ENCODE measurements around the gene SLCO1B1.
A peak's percentile ranks its signal among the peaks of the same experiment; 100 is the strongest.
"Not testable (repeated sequence)": the region's sequence is repeated elsewhere in the genome, so short reads cannot be mapped to it uniquely, and the experiment has no call there.

SLCO1B1 gene, protein sequence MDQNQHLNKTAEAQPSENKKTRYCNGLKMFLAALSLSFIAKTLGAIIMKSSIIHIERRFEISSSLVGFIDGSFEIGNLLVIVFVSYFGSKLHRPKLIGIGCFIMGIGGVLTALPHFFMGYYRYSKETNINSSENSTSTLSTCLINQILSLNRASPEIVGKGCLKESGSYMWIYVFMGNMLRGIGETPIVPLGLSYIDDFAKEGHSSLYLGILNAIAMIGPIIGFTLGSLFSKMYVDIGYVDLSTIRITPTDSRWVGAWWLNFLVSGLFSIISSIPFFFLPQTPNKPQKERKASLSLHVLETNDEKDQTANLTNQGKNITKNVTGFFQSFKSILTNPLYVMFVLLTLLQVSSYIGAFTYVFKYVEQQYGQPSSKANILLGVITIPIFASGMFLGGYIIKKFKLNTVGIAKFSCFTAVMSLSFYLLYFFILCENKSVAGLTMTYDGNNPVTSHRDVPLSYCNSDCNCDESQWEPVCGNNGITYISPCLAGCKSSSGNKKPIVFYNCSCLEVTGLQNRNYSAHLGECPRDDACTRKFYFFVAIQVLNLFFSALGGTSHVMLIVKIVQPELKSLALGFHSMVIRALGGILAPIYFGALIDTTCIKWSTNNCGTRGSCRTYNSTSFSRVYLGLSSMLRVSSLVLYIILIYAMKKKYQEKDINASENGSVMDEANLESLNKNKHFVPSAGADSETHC

DNA sequence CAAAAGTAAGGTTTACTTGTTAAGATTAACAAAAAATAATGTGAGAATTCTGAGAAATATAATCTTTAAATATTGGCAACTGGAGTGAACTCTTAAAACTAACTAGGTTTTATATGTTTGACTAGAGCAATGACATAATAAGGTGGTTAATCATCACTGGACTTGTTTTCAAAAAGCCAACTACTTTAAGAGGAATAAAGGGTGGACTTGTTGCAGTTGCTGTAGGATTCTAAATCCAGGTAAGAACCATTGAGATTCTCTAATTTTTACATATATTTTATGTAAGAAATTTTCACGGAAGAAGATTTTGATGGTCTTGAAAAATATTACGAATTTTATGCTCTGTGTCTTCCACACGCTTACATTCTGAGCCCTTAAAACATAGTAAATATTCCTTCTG, at the start of gene SLCO1B1:
TSS of gene SLCO1B1 (plus strand) at position 197 of the 400 bp plus-strand sequence. CDS start 10,381 bp downstream, outside the sequence.
- DNase-seq, result no peak
- intact Hi-C loops (cut with DNase I), result no loop called here

DNA sequence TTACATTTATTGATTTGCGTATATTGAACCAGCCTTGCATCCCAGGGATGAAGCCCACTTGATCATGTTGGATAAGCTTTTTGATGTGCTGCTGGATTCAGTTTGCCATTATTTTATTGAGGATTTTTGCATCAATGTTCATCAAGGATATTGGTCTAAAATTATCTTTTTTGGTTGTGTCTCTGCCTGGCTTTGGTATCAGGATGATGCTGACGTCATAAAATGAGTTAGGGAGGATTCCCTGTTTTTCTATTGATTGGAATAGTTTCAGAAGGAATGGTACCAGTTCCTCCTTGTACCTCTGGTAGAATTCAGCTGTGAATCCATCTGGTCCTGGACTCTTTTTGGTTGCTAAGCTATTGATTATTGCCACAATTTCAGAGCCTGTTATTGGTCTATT, 46.2 kb upstream of the SLCO1B1 start:
- DNase-seq; intact Hi-C loops (cut with DNase I): not testable (repeated sequence)

DNA sequence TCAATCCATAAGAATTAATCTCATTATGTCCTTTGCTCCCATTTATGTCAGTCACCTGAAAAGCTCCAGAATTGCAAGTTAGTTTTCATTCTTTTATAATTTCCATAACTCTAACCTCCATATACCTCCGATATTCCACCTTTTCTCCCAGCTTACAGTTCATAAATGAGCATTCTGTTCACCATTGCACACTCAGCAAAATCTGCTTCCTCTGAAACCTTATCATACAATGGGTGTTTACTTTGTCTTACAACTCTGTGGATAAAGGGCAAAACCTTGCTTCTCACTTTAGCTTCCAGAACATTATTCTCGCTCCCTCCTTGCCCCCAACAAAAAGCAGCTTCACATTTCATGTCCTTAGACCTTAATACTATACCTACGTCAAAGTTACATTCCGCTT, 19.3 kb upstream of the SLCO1B1 start:
- intact Hi-C loops (cut with DNase I), result no loop called here
- DNase-seq, result no peak

DNA sequence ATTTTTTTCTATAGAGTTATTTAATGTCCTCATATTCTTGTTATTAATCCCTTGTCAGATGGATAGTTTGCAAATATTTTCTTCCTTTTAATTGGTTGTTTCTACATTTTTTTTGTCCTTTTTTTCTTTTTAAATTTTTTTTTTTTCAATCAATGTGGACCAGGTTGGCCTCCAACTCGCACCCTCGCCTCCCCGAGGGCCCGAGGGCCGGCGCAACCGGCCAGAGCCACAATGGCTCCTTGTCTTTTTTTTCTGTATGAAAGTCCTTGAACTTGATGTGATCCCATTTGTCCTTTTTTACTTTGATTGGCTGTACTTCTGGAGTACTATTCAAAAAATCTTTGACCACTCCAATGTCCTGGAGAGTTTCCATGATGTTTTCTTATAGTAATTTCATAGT, 17.7 kb upstream of the SLCO1B1 start:
- no peak for DNase-seq
- intact Hi-C loops (cut with DNase I), result no loop called here

DNA sequence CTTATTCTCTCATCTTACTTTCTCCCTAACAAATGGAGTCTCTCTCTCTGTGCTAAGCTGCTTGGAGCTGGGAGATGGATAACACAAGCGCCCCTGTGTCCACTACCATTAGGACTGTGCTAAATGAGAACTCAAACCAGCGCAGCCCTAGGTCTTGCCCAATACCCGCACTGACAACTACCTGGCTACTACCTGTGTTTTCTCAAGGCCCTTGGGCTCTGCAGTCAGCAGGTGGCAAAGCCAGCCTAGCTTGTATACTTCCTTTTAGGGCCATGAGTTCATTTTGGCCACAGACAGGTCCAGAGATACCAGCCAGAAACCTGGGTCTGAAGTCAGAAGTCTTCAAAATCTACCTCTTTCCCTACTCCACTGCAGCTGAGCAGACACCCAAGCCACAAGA, 13.0 kb upstream of the SLCO1B1 start:
- DNase-seq, result no peak
- intact Hi-C loops (cut with DNase I), result no loop called here

DNA sequence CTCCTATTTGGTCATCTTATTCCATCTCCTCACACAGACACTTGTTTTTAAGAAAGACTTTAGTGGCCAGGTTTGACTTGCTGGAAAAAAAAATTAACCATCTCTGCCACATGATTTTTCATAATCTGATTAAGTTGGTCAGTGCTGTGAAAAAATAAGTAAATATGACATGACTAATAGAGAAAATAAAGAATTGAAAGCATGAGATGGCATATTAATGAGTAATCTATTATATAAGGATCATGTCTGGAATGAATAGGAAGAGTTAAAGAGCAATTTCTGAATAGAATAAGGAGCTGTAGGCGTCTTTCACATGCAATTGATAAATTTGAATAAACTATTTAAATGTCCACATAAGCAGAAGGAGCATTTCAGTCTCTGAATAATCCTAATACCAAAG, 12.2 kb upstream of the SLCO1B1 start:
- intact Hi-C loops (cut with DNase I), result no loop called here
- no peak for DNase-seq

DNA sequence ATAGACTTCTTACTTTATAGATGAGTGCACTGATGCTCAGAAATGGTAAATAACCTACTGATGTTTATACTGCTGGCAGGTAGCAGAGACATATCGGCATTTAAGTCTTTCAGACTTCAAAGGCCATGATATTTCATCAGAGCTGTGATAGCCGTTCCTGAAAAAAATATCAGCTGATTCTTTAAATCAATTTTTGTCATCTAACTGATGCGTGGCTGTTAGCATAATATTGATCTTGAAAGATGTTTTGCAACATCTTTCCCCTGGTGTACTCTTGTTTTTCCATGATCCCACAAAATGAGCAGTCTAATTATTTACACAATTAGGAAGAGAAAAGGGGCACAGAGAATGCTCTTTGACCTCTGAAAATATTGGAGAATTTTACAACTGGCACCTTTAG, 1.6 kb upstream of the SLCO1B1 start:
- intact Hi-C loops (cut with DNase I), result no loop called here
- no peak for DNase-seq

DNA sequence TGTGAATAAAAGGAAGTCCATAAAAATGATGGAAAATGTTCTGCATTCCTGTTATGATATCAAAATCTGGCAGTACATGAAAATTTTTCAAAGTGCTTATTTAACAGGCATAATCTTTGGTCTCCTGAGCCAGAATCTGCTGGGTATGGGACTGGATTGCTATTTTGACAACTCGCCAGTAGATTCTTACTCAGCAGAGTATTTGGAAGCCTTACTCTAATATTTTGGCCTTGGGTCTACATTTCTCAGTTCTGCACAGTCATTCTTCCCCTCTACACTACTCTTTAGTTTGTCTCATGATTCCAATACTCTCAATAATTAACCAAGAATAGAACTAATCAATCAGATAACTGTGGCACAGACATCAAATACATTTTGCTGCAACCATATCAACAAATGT, 1.1 kb upstream of the SLCO1B1 start:
- DNase-seq, result no peak
- intact Hi-C loops (cut with DNase I), result no loop called here

DNA sequence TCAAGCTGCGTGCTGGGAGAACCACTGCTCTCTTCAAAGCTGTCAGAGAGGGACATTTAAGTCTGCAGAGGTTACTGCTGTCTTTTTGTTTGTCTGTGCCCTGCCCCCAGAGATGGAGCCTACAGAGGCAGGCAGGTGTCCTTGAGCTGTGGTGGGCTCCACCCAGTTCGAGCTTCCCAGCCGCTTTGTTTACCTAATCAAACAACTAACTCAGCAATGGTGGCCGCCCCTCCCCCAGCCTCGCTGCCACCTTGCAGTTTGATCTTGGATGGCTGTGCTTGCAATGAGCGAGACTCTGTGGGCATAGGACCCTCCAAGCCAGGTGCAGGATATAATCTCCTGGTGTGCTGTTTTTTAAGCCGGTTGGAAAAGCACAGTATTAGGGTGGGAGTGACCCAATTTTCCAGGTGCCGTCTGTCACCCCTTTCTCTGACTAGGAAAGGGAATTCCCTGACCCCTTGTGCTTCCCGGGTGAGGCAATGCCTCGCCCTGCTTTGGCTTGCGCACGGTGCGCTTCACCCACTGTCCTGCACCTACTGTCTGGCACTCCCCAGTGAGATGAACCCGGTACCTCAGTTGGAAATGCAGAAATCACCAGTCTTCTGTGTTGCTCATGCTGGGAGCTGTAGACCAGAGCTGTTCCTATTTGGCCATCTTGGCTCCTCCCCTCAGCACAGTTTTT, 6.5 kb downstream of the SLCO1B1 start:
- intact Hi-C loops (cut with DNase I); DNase-seq: not testable (repeated sequence)

DNA sequence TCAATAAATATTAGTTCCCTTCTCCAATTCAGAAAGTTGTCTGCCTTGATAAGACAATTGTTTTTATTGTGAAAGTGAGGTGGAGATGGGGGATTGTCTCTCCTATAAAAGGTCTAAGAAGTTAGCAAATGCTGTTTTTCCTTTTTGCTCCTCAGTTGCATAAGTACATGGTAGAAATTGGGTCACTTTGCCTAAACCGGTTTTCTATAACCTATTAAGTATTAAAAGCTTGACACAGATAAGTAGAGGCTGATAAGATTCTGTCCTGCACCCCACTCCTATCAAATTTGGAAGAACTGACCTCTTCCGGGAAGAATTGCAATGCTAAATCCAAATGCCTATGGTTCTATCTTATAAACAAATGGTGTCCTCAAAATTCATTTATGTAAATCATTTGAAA, 7.0 kb downstream of the SLCO1B1 start:
- intact Hi-C loops (cut with DNase I), result no loop called here
- DNase-seq, result no peak

DNA sequence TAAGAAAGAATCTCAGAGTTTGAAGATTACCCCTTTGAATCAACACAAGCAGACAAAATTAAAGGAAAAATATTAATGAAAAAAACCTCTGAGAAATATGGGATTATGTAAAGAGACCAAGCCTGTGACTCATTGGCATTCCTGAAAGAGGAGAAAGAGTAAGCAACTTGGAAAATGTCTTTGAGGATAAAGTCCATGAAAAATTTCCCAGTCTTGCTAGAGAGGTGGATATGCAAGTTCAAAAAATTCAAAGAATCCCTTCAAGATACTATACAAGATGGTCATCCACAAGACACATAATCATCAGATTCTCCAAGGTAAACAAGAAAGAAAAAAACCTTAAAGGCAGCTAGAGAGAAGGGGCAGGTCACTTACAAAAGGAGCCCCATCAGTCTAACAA, 13.3 kb downstream of the SLCO1B1 start:
- DNase-seq, result no peak
- intact Hi-C loops (cut with DNase I), result no loop called here

DNA sequence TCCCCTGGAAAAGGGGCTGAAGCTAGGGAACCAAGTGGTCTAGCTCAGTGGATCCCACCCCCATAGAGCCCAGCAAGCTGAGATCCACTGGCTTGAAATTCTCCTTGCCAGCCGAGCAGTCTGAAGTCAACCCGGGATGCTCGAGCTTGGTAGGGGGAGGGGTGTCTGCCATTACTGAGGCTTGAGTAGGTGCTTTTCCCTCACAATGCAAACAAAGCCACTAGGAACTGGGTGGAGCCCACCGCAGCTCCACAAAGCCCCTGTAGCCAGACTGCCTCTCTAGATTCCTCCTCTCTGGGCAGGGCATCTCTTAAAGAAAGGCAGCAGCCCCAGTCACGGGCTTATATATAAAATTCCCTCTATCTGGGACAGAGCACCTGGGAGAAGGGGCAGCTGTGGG, 18.9 kb downstream of the SLCO1B1 start:
- intact Hi-C loops (cut with DNase I); DNase-seq: not testable (repeated sequence)

DNA sequence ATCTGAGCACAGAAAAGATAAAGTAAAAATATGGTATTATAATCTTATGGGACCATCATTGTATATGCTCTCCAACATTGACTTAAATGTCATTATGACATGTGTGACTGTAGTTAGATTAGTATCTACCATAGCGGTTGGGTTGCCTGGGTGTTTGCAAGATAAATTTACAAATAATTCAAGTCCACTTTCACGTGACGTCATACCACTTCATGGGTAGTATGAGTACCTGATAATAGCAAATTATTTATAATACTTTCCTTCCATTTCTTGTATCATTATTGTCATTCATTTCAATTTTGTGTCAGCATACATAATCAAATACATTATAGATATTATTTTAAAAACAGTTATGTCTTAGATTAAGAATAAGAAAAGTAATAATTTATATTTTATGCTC, 20.2 kb downstream of the SLCO1B1 start:
- intact Hi-C loops (cut with DNase I), result no loop called here

DNA sequence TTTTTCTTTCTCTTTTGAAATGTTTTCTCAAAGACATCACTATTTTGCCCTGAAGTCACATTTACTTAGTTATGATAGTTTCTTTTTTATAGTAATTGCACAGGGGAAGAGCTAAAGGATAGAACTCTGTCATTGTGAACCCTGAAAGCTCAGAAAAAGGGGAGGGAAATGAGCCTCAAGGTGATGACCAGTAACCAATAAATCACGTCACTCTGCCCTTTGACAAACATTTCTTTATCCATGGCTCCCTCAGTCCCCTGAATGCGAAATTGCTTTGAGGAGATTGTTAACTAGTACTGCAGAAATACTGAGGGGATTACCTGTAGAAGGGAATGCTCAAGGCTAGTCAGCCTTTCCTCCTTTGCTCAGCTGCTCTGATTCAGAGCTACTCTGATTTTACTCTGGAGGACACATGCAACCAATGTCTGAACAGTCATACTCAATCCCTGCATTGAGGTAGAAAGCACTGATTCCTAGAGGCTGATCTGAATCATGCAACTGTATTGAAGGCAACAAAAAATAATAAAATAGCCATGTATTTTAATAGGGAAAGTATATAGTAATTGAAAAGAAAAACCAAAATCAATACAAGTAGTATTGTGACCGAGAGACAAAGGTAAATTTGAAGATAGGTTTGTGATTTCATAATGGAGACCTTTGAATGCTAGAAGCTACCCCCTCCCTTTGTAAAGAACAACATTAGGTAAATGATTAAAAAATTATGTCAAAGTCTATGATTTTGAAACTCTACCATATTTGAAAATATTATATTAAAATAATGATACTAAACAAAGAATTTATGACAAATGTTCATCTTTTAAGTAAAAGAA, 24.7 kb downstream of the SLCO1B1 start:
- no peak for DNase-seq
- intact Hi-C loops (cut with DNase I), result no loop called here

More for the DNA sequence above, 20.2 kb downstream of the SLCO1B1 start:
- no peak for DNase-seq

DNA sequence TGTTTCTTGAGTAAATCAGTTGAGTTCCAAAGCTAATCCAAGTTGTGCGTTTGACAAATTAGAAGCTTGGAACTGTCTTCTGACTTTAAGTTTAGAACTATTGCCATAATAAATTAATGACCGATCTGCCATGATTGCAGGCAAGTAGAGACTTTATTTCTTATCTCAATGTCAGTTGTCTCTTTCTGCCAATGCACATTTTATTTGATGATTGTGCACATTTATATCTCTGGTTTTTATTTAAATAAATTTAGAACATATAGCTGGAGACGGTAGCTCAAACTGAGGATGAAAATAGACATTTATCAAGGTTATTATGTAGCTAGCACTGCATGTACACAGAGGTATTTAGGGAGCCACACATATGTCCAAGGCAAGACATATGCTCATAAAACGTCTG, 34.1 kb downstream of the SLCO1B1 start:
- intact Hi-C loops (cut with DNase I), result no loop called here
- DNase-seq, result no peak

DNA sequence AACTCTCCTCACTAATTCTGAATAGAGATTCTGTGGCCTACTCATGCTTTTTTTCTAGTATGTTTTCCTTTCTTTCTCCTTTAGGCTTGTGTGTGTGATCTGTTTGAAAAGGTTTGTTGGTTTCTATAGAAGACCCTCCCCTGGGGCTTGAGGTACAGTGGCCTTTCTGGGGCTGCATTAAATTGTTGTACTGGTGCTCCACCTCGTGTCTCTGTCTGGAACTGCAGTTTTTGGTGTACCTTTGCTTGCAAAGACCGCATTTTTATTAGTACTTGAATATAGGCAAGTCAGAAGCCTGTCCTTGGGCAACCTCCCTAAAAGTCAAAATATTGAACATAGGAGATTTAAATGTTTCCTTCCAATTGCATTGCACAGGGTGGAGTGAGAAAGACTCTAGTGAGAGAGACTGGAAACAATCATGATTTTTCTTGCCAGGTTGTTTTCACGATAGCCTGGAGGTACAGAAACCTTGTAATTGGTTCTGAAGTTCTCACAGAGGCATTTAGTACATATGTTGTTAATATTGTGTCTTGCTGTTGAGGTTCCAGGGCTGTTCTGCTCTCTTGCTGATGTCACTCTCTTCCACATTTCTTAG, 39.0 kb downstream of the SLCO1B1 start:
- intact Hi-C loops (cut with DNase I), result no loop called here
- peak in 18 of 42 donors; percentile 7 to 54 (median 17) for DNase-seq

DNA sequence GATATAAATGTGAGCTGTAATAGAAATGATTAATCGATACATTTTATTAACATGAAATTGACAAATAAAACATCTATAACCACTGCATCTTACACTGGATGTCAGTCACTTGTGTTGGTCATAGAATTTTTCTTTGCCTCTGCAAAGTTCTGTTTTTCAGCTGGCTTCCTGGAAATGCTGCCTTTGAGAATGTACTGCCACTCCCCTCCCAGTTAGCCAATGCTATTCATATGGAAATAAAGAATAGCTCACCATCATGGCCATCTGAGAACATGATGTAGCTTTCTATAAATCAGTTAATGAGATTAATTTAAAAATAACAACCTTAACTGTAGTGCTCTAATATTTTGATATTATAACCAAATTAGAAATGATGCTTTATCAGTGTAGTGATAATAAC, 41.1 kb downstream of the SLCO1B1 start:
- intact Hi-C loops (cut with DNase I), result no loop called here
- no peak for DNase-seq

DNA sequence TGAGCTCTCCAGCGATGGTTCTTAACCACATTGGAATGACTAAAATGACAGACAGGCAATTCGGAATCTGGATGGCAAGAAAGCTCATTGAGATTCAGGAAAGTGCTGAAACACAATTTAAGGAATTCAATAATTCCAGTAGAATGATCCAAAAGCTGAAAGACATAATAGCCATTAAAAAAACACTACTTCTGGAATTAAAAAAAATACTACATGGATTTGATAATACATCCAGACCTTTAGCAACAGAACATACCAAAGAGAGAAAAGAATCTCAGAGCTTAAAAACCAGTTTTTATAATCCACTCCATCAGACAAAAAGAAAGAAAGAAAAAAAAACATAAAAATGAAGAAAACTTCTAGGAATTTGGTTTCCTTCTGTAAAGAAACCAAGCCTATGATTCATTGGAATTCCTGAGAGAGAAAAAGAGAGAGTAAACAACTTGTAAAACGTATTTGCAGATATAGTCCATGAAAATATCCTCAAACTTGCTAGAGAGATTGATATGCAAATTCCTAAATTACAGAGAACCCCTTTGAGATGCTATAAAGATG, 52.8 kb downstream of the SLCO1B1 start:
- intact Hi-C loops (cut with DNase I), result no loop called here

DNA sequence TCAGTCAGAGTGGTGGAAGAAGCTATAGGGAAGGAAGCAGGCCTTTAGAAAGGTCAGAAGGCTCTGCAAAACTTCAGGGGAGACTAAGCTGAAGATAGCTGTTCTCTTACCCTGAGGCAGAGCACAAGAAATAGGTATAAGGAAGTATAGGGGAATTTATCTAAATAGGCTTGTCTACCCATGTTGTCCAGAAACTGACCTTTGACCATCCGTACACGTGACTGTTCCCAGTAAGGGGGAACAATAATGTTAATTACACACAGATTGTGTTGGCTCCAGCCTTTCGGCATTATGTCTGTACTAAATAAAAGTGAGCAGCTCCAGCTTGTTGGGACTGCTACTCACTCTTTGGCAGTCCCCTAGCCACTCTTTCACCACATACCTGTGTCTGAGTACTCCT, 59.0 kb downstream of the SLCO1B1 start:
- DNase-seq, result no peak
- intact Hi-C loops (cut with DNase I), result no loop called here

More for the DNA sequence above, 52.8 kb downstream of the SLCO1B1 start:
- no peak for DNase-seq
